IMR-90 (cell line): ENCODE results near the gene MYADML2.

Experiments used
- CEBPB ChIP-seq: IDR thresholded peaks from 2 replicates; pipeline ENCODE4 v1.6.1; 2012; ENCODE audit warnings: low read depth, low read length, improper control_type of control experiment
- NFE2L2 ChIP-seq: fragments of 150-350 bp; IDR thresholded peaks from 2 replicates; pipeline ENCODE4 v1.6.1; 2016; ENCODE audit warnings: low read depth, mild to moderate bottlenecking, low read length
- POLR2A ChIP-seq: IDR thresholded peaks from 2 replicates; pipeline ENCODE4 v1.6.1; 2012; ENCODE audit warnings: mild to moderate bottlenecking, low read depth, low read length
- SMC3 ChIP-seq: fragments of 150-350 bp; IDR thresholded peaks from 2 replicates; pipeline ENCODE4 v1.6.1; 2016; ENCODE audit warnings: low read depth, mild to moderate bottlenecking, antibody characterized with exemption, low read length, moderate library complexity
- TF ChIP-seq, protein P1 (sequence below): conservative IDR thresholded peaks from 2 replicates; pipeline ENCODE4 v1.5.1; 2012; ENCODE audit warnings: mild to moderate bottlenecking, low read depth, low read length, improper control_type of control experiment
- TF ChIP-seq, protein P2 (sequence below): fragments of 150-350 bp; IDR thresholded peaks from 2 replicates; pipeline ENCODE4 v1.6.1; 2016; ENCODE audit warnings: low read depth, mild to moderate bottlenecking, low read length, moderate library complexity, borderline replicate concordance

- TF ChIP-seq CEBPB (no peak), NFE2L2 (no peak), POLR2A (no peak), SMC3 (no peak)
- TF ChIP-seq, protein P1, sequence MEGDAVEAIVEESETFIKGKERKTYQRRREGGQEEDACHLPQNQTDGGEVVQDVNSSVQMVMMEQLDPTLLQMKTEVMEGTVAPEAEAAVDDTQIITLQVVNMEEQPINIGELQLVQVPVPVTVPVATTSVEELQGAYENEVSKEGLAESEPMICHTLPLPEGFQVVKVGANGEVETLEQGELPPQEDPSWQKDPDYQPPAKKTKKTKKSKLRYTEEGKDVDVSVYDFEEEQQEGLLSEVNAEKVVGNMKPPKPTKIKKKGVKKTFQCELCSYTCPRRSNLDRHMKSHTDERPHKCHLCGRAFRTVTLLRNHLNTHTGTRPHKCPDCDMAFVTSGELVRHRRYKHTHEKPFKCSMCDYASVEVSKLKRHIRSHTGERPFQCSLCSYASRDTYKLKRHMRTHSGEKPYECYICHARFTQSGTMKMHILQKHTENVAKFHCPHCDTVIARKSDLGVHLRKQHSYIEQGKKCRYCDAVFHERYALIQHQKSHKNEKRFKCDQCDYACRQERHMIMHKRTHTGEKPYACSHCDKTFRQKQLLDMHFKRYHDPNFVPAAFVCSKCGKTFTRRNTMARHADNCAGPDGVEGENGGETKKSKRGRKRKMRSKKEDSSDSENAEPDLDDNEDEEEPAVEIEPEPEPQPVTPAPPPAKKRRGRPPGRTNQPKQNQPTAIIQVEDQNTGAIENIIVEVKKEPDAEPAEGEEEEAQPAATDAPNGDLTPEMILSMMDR = no peak
- TF ChIP-seq, protein P2, sequence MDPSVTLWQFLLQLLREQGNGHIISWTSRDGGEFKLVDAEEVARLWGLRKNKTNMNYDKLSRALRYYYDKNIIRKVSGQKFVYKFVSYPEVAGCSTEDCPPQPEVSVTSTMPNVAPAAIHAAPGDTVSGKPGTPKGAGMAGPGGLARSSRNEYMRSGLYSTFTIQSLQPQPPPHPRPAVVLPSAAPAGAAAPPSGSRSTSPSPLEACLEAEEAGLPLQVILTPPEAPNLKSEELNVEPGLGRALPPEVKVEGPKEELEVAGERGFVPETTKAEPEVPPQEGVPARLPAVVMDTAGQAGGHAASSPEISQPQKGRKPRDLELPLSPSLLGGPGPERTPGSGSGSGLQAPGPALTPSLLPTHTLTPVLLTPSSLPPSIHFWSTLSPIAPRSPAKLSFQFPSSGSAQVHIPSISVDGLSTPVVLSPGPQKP = no peak
Observed at GRCh38 chr17:81905993-81906392, 41.0 kb downstream of the MYADML2 start.
